NCI-H774 (cell line): ENCODE measurements around the gene SUSD3.

Experiments used
- DNase-seq: peaks from one replicate; lab custom pipeline; 2025; lab: John Stamatoyannopoulos, UW

The SUSD3 gene

GRCh38 chr9:93077367-93077766 lies 18.9 kb downstream of the SUSD3 start:
- DNase-seq = no peak

- no peak for DNase-seq
Measured at GRCh38 chr9:93077811-93078210, 19.3 kb downstream of the SUSD3 start.

- DNase-seq = no peak
Measured at GRCh38 chr9:93079371-93079770, 20.9 kb downstream of the SUSD3 start.

- no peak for DNase-seq
Measured at GRCh38 chr9:93080406-93080805, 21.9 kb downstream of the SUSD3 start.

- no peak for DNase-seq
Measured at GRCh38 chr9:93081081-93081529, 22.6 kb downstream of the SUSD3 start.

- DNase-seq = no peak
Measured at GRCh38 chr9:93081931-93082330, 23.4 kb downstream of the SUSD3 start.

- DNase-seq = no peak
Measured at GRCh38 chr9:93082841-93083411, 24.4 kb downstream of the SUSD3 start.

- no peak for DNase-seq
Measured at GRCh38 chr9:93083592-93084470, 25.3 kb downstream of the SUSD3 start.

GRCh38 chr9:93084471-93084881 lies 26.0 kb downstream of the SUSD3 start:
- no peak for DNase-seq

GRCh38 chr9:93085676-93086075 lies 27.2 kb downstream of the SUSD3 start:
- DNase-seq = no peak

- DNase-seq = no peak
Measured at GRCh38 chr9:93086447-93087224, 28.1 kb downstream of the SUSD3 start.

- no peak for DNase-seq
Measured at GRCh38 chr9:93087971-93088655, 29.6 kb downstream of the SUSD3 start.

- no peak for DNase-seq
Measured at GRCh38 chr9:93088656-93089015, 30.1 kb downstream of the SUSD3 start.

GRCh38 chr9:93089024-93089423 lies 30.5 kb downstream of the SUSD3 start:
- no peak for DNase-seq

- DNase-seq = no peak
Measured at GRCh38 chr9:93089481-93089991, 31.0 kb downstream of the SUSD3 start.

GRCh38 chr9:93090091-93090655 lies 31.7 kb downstream of the SUSD3 start:
- DNase-seq = no peak

- DNase-seq = no peak
Measured at GRCh38 chr9:93091056-93091452, 32.6 kb downstream of the SUSD3 start.

GRCh38 chr9:93091453-93092081 lies 33.1 kb downstream of the SUSD3 start:
- no peak for DNase-seq

- no peak for DNase-seq
Measured at GRCh38 chr9:93092251-93092991, 33.9 kb downstream of the SUSD3 start.

- DNase-seq = no peak
Measured at GRCh38 chr9:93093127-93093876, 34.8 kb downstream of the SUSD3 start.
